GM08714 (cell line): ENCODE data around the gene MYH11.

ENCODE experiments used
- H3K4me3 ChIP-seq: fragments of 200-500 bp; sonication (Bioruptor generic); 2 replicates; pipeline ENCODE4 v1.5.1; 2014; ENCODE audit warnings: mild to moderate bottlenecking, low read length, inconsistent platforms
- ZNF274 ChIP-seq: IDR thresholded peaks from 2 replicates; pipeline ENCODE4 v1.6.1; 2012; ENCODE audit warnings: mild to moderate bottlenecking, low read depth, low read length

Gene MYH11

GRCh38 chr16:15837761-15838160, 19.1 kb downstream of the MYH11 start:
- no peak for TF ChIP-seq ZNF274
- no peak overlapping the region for H3K4me3 ChIP-seq

- TF ChIP-seq ZNF274: no peak
- H3K4me3 ChIP-seq: no peak overlapping the region
Measured at GRCh38 chr16:15836965-15837611, 19.7 kb downstream of the MYH11 start.

- H3K4me3 ChIP-seq: no peak overlapping the region
- TF ChIP-seq ZNF274: no peak
Measured at GRCh38 chr16:15836074-15836473, 20.8 kb downstream of the MYH11 start.

GRCh38 chr16:15835136-15835878, 21.5 kb downstream of the MYH11 start:
- H3K4me3 ChIP-seq: no peak overlapping the region
- TF ChIP-seq ZNF274: no peak

GRCh38 chr16:15834502-15834901, 22.3 kb downstream of the MYH11 start:
- no peak for TF ChIP-seq ZNF274

GRCh38 chr16:15833541-15833940, 23.3 kb downstream of the MYH11 start:
- TF ChIP-seq ZNF274: no peak
- no peak overlapping the region for H3K4me3 ChIP-seq

More at GRCh38 chr16:15834502-15834901, 22.3 kb downstream of the MYH11 start:
- H3K4me3 ChIP-seq: no peak overlapping the region

- no peak for TF ChIP-seq ZNF274
Measured at GRCh38 chr16:15832241-15832640, 24.6 kb downstream of the MYH11 start.

GRCh38 chr16:15830832-15831451, 25.9 kb downstream of the MYH11 start:
- H3K4me3 ChIP-seq: no peak overlapping the region
- TF ChIP-seq ZNF274: no peak

More at GRCh38 chr16:15832241-15832640, 24.6 kb downstream of the MYH11 start:
- no peak overlapping the region for H3K4me3 ChIP-seq

GRCh38 chr16:15829460-15829859, 27.4 kb downstream of the MYH11 start:
- TF ChIP-seq ZNF274: no peak
- H3K4me3 ChIP-seq: no peak overlapping the region

GRCh38 chr16:15827709-15828343, 29.0 kb downstream of the MYH11 start:
- H3K4me3 ChIP-seq: no peak overlapping the region
- TF ChIP-seq ZNF274: no peak

- H3K4me3 ChIP-seq: no peak overlapping the region
- no peak for TF ChIP-seq ZNF274
Measured at GRCh38 chr16:15827299-15827698, 29.5 kb downstream of the MYH11 start.

GRCh38 chr16:15825750-15826305, 31.0 kb downstream of the MYH11 start:
- no peak for TF ChIP-seq ZNF274
- H3K4me3 ChIP-seq: no peak overlapping the region

- H3K4me3 ChIP-seq: no peak overlapping the region
- TF ChIP-seq ZNF274: no peak
Measured at GRCh38 chr16:15822957-15823356, 33.9 kb downstream of the MYH11 start.

GRCh38 chr16:15820837-15821236, 36.0 kb downstream of the MYH11 start:
- no peak overlapping the region for H3K4me3 ChIP-seq
- TF ChIP-seq ZNF274: no peak

- TF ChIP-seq ZNF274: no peak
- H3K4me3 ChIP-seq: no peak overlapping the region
Measured at GRCh38 chr16:15819046-15819445, 37.8 kb downstream of the MYH11 start.
